ENCODE measurements around the gene GRM4. TPM values are rescaled to one million over a fixed set of nuclear protein-coding genes. Genes with fewer than 3 reads are reported as not detected.

GRM4 gene
- total and polyA plus RNA-seq, 9 of the 15 experiments (the other 6 are each of a cell fraction or from before 2014, with no cell fraction given) = 0.18 TPM; not detected in 8

GRCh38 chr6:34049395-34050342 is 96.2 kb downstream of the GRM4 start:
- Histone ChIP-seq H3K27ac (ENCODE audit: extremely low read depth, low read depth, low read length) (no peak overlapping the region), H3K9ac (ENCODE audit: insufficient read depth in 1 of 2, low read depth in 2 of 2, low read length in 2 of 2) (no peak overlapping the region), H3K79me2 (ENCODE audit: control insufficient read depth, insufficient read depth, low read length) (no peaks in the 10 kb centered on the region), H3K36me3 (ENCODE audit: control insufficient read depth, insufficient read depth, low read length) (no peaks in the 10 kb centered on the region), H3K4me3 (no peak overlapping the region), H3K27me3 (ENCODE audit: control insufficient read depth in 2 of 2, insufficient read depth in 2 of 2, low read length in 2 of 2) (peaks cover 7 to 56% of the 10 kb centered on the region in 2 experiments), H3K9me1 (ENCODE audit: control insufficient read depth, insufficient read depth, low read length) (no peaks in the 10 kb centered on the region), H3K4me2 (ENCODE audit: insufficient read depth, low read length) (no peak overlapping the region), H3K4me1 (replicated peaks in 1 of 2; ENCODE audit: control insufficient read depth in 2 of 2, insufficient read depth in 2 of 2, low read length in 2 of 2) (peaks cover 0 to 5% of the 10 kb centered on the region in 2 experiments; a peak in 2 of 5 replicates), H3K9me3 (replicated peaks; ENCODE audit: control insufficient read depth, insufficient read depth, low read depth, low read length) (no peaks in the 10 kb centered on the region), H2AFZ (ENCODE audit: low read depth, low read length) (no peak overlapping the region), H4K20me1 (replicated peaks; ENCODE audit: control insufficient read depth, insufficient read depth, low read length) (no peaks in the 10 kb centered on the region; the same call in none of the 2 replicates)
- FAIRE-seq (no peak), ATAC-seq (no peak), DNase-seq (ENCODE audit: extremely low read depth in 1 of 4, low spot score in 3 of 4) (no peak)
- 2% methylated on average over 15 of the region's 15 CpGs for WGBS (ENCODE audit: insufficient coverage, low coverage, missing lambda C conversion rate)
- CTCF ChIA-PET (ENCODE audit: low intra/inter-chr PET ratio) = no interaction called here
- no TSS peak for BruUV-seq (replicated peaks)
- POLR2A ChIA-PET = no interaction called here
- intact Hi-C loops (cut with micrococcal nuclease) (no loop called here), in situ Hi-C loops (cut with MboI) (no loop called here)
- TF ChIP-seq PKNOX1 (IDR thresholded peaks at IDR 0.05) (peak; percentile 28; the same call in 1 of the 2 replicates), ZNF507 (tag; conservative IDR thresholded peaks at IDR 0.05) (no peak), ELK1 (CRISPR knock-in tag; IDR thresholded peaks at IDR 0.05) (no peak), MEIS2 (IDR thresholded peaks at IDR 0.05; ENCODE audit: partially characterized antibody) (peak; percentile 17), MIER1 (IDR thresholded peaks at IDR 0.05; ENCODE audit: low read depth) (no peak)
